ENCODE results near the gene HNRNPC. TPM values are rescaled to one million over a fixed set of nuclear protein-coding genes. Genes with fewer than 3 reads are reported as not detected.

Gene HNRNPC
- total and polyA plus RNA-seq, 9 of the 15 experiments (the other 6 are each of a cell fraction or from before 2014, with no cell fraction given), result 679 to 1,557 (median 1,191) TPM

- H2AFZ ChIP-seq (ENCODE audit: low read depth, low read length), result no peak overlapping the region
- no peak for DNase-seq (ENCODE audit: extremely low read depth in 1 of 4, low spot score in 3 of 4)
- no peak for ATAC-seq
- TSS peak; percentile 5 for BruUV-seq (replicated peaks)
- FAIRE-seq, result no peak
- peaks cover 28% of the 10 kb centered on the region for H3K36me3 ChIP-seq (ENCODE audit: control insufficient read depth, insufficient read depth, low read length)
- H3K27ac ChIP-seq (ENCODE audit: extremely low read depth, low read depth, low read length), result no peak overlapping the region
- no peaks in the 10 kb centered on the region for H3K9me3 ChIP-seq (replicated peaks; ENCODE audit: control insufficient read depth, insufficient read depth, low read depth, low read length)
- TF ChIP-seq POLR2H (tag; IDR thresholded peaks at IDR 0.05; ENCODE audit: low read depth), result 0 out of 2 replicates have a peak, but pooled peaks have one; percentile 7
- peak; percentile 41; the same call in 1 of the 2 replicates for TF ChIP-seq HMBOX1 (IDR thresholded peaks at IDR 0.05)
- no peak for TF ChIP-seq FOXK1 (CRISPR knock-in tag; IDR thresholded peaks at IDR 0.05; ENCODE audit: borderline replicate concordance)
- 0 out of 2 replicates have a peak, but pooled peaks have one; percentile 8 for TF ChIP-seq POLR2AphosphoS5 (IDR thresholded peaks at IDR 0.05; ENCODE audit: control insufficient read depth, insufficient read depth, low read depth, low read length)
- TF ChIP-seq SAFB2 (IDR thresholded peaks at IDR 0.05; ENCODE audit: borderline replicate concordance, low read depth, low read length, severe bottlenecking), result no peak
- in situ Hi-C loops (cut with MboI) (no loop called here), intact Hi-C loops (cut with micrococcal nuclease) (no loop called here)
- H3K27me3 ChIP-seq (ENCODE audit: control insufficient read depth in 2 of 2, insufficient read depth in 2 of 2, low read length in 2 of 2), result no peaks in the 10 kb centered on the region
- H3K9me1 ChIP-seq (ENCODE audit: control insufficient read depth, insufficient read depth, low read length), result no peaks in the 10 kb centered on the region
- ChIA-PET POLR2A (interaction anchor here (0.5 to 3.8 kb wide), 4 partner anchors 10 to 188 kb away, joined by 3 to 20 read pairs (median 3); no protein-coding TSS in a partner anchor), CTCF (ENCODE audit: low intra/inter-chr PET ratio) (no interaction called here)
- no peak overlapping the region for H3K4me3 ChIP-seq
- H3K4me2 ChIP-seq (ENCODE audit: insufficient read depth, low read length), result no peak overlapping the region
- no peaks in the 10 kb centered on the region for H4K20me1 ChIP-seq (replicated peaks; ENCODE audit: control insufficient read depth, insufficient read depth, low read length)
- H3K4me1 ChIP-seq (replicated peaks in 1 of 2; ENCODE audit: control insufficient read depth in 2 of 2, insufficient read depth in 2 of 2, low read length in 2 of 2), result no peaks in the 10 kb centered on the region
- WGBS (ENCODE audit: insufficient coverage, low coverage, missing lambda C conversion rate), result 46% methylated on average over 4 of the region's 4 CpGs
- H3K9ac ChIP-seq (ENCODE audit: insufficient read depth in 1 of 2, low read depth in 2 of 2, low read length in 2 of 2), result no peak overlapping the region
- H3K79me2 ChIP-seq (ENCODE audit: control insufficient read depth, insufficient read depth, low read length), result no peaks in the 10 kb centered on the region; the same call in 2 of the 3 replicates
These were observed 66.5 kb downstream of the HNRNPC start for GRCh38 chr14:21202463-21203358.
